Measurements from ENCODE around the gene S100A5. TPM values are rescaled to one million over a fixed set of nuclear protein-coding genes. Genes with fewer than 3 reads are reported as not detected.
"Not testable (repeated sequence)": the region's sequence is repeated elsewhere in the genome, so short reads cannot be mapped to it uniquely, and the experiment has no call there.

S100A5 gene
- total RNA-seq, 1 experiment from 2014 or later = not detected

DNA sequence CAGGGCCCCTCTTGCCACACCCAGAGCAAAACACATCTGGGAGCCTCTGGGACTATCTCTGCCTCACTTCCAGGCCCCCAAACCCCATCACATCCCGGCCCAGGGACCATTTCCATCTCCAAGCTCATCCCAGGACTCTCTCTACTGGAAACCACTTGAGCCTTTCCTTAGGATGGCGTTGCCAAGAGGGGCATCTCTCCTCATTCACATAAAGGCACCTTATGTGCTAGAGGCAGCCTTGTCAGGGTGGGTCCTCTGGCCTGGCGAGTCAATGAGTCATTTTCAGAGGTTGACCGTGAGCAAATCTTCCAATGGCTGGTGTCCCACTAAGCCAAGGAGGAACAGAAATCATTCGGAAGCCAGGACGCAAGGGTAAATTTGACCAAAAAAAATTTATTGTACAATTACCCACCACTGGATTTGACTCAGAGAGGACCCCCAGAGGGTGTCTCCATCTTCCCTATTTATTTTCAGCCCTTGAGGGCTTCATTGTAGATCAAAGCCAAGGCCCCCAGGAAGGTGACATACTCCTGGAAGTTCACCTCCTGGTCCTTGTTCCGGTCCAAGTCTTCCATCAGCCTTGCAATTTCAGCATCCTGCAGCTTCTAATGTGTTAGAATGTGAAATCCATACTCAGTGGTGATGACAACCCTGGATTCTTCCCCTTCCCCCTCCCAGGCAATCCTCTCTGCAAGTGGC lies 6.4 kb downstream of the S100A5 start:
- H3K4me3 ChIP-seq = peak overlapping the region; percentile 39
- peak overlapping the region; percentile 64 for H3K27ac ChIP-seq
- no peaks in the 10 kb centered on the region for H3K9me3 ChIP-seq (replicated peaks)
- no peaks in the 10 kb centered on the region for H3K36me3 ChIP-seq
- H3K27me3 ChIP-seq = no peaks in the 10 kb centered on the region
- DNase-seq = no peak
- H3K4me1 ChIP-seq = peaks cover 35% of the 10 kb centered on the region

DNA sequence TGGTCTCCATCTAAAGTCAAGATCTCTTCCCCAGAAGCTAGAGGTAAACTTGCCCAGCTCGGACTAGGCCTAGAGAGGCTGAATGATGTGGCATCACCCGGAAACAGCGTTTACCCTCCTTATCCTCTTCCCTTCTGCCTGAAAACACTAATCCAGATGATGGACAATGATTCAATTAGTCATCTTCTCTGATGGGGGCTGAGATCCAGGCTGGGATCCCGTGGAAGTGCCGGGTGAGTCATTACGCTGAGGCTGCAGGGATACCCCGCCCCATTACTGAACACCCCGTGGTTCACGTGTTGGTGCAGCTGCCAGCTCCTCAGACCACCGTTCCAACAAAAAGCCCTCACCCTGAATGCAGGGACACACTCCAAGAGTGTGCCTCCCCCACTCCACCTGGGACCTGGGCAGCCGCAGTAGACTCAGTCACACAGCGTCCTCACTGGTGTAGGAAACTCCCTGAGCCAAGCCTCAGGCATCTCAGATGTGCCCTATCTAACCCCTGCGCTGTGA lies 7.0 kb downstream of the S100A5 start:
- Histone ChIP-seq H3K9me3 (replicated peaks) (no peaks in the 10 kb centered on the region), H3K4me1 (peaks cover 35% of the 10 kb centered on the region), H3K27ac (peak overlapping the region; percentile 64), H3K27me3 (no peaks in the 10 kb centered on the region), H3K4me3 (peak overlapping the region; percentile 39), H3K36me3 (no peaks in the 10 kb centered on the region)
- peak; percentile 60 to 61 for DNase-seq

DNA sequence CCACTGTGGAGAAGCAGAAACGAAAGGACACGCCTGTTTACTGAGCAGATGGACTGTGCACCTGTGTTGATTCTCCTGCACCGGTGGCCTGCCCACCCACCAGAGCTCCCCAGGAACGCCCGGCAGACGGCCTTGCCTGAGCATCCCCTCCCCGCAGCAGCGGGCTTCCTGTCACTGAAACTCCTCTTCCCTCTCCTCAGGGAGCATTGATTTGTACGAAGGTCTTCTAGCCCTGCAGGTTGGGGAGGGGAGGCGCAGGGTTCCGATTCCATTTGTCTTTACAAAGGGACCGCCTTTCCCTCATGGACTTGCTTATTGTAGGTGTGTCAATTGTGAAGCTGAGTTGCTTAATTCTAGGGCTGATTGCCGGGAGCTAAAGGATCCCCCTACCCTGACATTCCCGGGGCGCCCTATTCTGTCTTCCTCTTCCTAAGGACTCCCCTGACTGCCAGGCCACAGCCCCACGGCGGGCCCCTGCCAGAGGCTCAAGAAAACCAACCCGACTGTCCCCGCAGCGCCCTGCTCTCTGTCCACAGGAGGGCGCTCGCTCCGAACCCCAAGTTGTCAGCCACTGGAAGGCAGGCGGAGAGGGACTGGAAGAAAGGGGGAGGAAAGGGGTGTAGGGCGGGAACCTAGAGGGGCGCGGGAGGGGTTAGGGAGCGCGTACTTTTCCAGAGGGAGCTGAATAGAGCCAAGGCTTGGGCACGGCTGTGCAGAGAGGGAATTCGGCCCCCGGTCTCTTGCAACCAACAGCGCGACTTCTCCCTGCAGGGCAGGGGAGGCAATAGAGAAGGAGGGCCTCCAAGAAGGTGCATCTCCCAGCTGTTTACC lies 7.8 kb downstream of the S100A5 start:
- DNase-seq = peak; percentile 64 to 76
- peaks cover 35% of the 10 kb centered on the region for H3K4me1 ChIP-seq

DNA sequence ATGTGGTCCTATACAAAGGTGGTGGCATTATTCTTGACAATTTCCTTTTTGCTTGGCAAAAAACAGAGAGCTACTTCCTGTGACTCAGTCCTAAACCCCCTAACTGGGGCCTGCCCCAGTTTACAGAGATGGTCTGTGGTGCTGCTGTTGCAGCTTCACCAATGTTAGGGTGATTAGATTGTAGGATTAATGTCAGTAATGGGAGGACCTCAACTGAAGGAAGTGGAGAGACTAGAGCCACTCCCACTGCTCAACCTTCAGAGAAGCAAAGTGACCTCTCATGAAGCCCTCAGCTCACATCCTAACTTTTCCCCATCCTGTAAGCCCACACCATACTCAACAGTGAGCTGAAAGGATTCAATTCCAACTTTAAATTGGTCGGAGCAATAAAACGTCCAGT lies 8.6 kb downstream of the S100A5 start:
- no peak overlapping the region for H3K4me3 ChIP-seq
- no peaks in the 10 kb centered on the region for H3K36me3 ChIP-seq
- DNase-seq = no peak
- H3K9me3 ChIP-seq (replicated peaks) = no peaks in the 10 kb centered on the region
- no peak overlapping the region for H3K27ac ChIP-seq
- H3K27me3 ChIP-seq = no peaks in the 10 kb centered on the region
- peaks cover 35% of the 10 kb centered on the region for H3K4me1 ChIP-seq

More for the DNA sequence above, 7.8 kb downstream of the S100A5 start:
- H3K9me3 ChIP-seq (replicated peaks) = no peaks in the 10 kb centered on the region
- H3K27ac ChIP-seq = peak overlapping the region; percentile 64
- no peaks in the 10 kb centered on the region for H3K27me3 ChIP-seq
- peak overlapping the region; percentile 39 for H3K4me3 ChIP-seq
- no peaks in the 10 kb centered on the region for H3K36me3 ChIP-seq

DNA sequence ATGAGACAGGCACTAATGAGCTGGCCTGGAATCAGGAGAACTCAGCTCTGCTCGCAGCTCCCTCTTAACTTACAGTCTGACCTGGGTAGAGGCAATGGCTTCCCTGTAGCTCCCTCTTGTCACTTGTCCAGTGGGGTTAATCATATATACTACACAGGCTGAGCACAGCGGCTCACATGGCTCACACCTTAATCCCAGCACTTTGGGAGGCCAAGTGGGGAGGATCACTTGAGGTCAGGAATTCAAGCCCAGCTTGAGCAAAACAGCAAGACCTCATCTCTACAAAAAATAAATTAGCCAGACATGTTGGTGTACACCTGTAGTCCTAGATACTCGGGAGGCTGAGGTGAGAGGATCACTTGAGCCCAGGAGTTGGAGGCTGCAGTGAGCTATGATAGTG lies 9.1 kb downstream of the S100A5 start:
- Histone ChIP-seq H3K4me1 (peaks cover 30% of the 10 kb centered on the region), H3K9me3 (replicated peaks) (no peaks in the 10 kb centered on the region), H3K4me3 (no peak overlapping the region), H3K27ac (no peak overlapping the region), H3K36me3 (no peaks in the 10 kb centered on the region), H3K27me3 (no peaks in the 10 kb centered on the region)
- DNase-seq = no peak

DNA sequence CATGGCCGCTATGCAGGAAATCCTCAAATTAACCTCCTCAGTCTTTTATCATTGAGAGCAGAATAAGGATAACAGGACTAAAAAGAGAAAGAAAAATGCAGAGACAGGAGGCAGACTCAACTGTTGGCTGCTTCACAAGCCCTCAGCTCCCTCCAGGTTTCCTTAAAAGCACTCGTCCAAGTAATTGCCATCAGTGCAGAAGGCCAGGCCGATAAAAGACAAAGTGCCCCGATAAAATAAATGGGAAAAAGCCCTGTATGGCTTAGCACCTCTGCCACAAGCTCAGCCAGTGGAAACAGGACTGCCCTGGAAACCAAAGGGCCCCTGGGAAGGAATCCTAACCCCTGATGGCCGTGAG lies 13.1 kb downstream of the S100A5 start:
- H3K27me3 ChIP-seq = no peaks in the 10 kb centered on the region
- H3K27ac ChIP-seq = no peak overlapping the region
- H3K4me1 ChIP-seq = peaks cover 15% of the 10 kb centered on the region
- H3K4me3 ChIP-seq = no peak overlapping the region
- DNase-seq = no peak
- no peaks in the 10 kb centered on the region for H3K36me3 ChIP-seq
- H3K9me3 ChIP-seq (replicated peaks) = no peaks in the 10 kb centered on the region

DNA sequence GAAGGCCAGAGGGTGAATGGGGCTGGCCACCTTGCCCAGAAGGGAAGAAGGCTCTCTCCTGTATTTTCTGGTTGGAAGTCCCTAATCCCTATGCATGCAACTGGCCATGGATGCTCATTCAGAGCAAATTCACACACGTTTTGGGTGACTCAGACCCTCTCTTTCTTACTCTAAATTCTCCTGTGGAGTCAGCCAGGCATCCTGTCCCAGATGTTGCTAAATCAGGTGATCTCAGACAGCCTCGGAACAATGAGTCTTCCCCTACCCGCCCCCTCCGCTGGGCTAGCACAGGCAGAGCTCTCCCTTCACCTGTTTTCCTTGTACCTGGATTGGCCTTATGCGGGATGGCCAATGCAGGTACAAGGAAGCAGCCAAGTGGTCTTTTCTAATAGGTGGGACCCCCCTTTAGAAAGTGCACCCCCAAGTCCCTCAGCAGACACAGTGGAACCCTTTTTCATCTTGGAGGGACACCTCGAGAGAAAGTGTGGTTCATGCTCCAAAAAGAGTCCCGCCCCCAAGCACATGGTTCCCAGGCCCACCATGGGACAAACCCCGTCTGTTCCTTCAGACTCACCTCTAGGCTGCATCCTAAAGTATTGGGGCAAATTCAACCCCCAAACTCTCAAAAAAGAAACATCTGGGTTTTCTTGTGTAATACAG lies 13.6 kb downstream of the S100A5 start:
- Histone ChIP-seq H3K36me3 (no peaks in the 10 kb centered on the region), H3K27ac (no peak overlapping the region), H3K4me3 (no peak overlapping the region), H3K4me1 (peaks cover 13% of the 10 kb centered on the region), H3K9me3 (replicated peaks) (no peaks in the 10 kb centered on the region), H3K27me3 (no peaks in the 10 kb centered on the region)
- no peak for DNase-seq

DNA sequence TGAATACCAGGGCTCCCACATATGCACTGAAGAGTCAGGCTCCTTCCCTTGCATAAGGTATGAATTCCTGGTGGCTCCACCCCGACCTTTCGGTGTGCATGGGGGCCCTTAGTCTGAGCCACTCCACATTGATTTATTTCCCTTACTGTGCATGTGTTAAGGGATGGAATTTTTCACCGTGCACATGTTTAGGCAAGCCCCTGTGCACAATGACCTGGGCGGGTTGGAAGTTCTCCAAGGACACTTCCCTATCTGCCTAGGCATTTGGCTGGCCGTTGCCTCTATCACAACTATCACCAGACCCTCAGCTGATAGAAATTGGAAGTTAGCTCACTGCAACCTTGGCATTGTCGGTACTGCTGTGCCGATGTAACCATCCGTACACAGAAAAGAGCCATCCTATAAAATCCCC lies 14.6 kb downstream of the S100A5 start:
- Histone ChIP-seq H3K27me3 (no peaks in the 10 kb centered on the region), H3K4me3 (no peak overlapping the region)
- no peak for DNase-seq

DNA sequence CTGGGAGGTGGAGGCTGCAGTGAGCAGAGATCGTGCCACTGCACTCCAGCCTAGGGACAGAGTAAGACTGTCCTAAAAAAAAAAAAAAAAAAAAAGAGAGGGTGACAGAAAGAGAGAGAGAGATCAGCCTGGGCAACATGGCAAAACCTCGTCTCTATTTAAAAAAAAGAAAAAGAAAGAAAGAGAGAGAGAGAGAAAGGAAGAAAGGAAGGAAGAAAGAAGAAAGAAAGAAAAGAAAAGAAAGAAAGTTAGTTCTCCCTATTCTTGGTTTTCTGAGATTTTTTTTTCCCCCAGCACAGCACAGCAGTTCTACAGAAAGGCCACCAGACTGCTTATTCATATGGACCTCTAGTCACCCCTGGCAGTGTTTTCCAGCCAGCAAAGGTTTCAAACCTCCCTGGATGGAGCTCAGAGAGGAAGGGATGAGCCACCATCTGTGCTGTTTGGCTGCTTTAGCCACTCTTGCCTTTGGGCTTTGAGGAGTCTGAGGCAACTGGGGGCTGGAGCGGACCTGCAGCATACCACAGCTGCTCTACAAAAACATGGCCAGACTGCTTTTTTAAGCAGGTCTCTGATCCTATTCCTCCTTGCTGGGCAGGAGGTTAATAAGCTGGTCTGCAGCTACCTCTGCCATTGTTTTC lies 15.5 kb downstream of the S100A5 start:
- peak in 1 of 2 experiments; percentile 39 for DNase-seq
- Histone ChIP-seq H3K27me3 (no peaks in the 10 kb centered on the region), H3K9me3 (replicated peaks) (no peaks in the 10 kb centered on the region), H3K27ac (no peak overlapping the region), H3K36me3 (no peaks in the 10 kb centered on the region), H3K4me3 (no peak overlapping the region), H3K4me1 (peaks cover 11% of the 10 kb centered on the region)

More for the DNA sequence above, 14.6 kb downstream of the S100A5 start:
- H3K9me3 ChIP-seq (replicated peaks) = no peaks in the 10 kb centered on the region
- no peaks in the 10 kb centered on the region for H3K36me3 ChIP-seq
- peaks cover 11% of the 10 kb centered on the region for H3K4me1 ChIP-seq
- H3K27ac ChIP-seq = no peak overlapping the region

DNA sequence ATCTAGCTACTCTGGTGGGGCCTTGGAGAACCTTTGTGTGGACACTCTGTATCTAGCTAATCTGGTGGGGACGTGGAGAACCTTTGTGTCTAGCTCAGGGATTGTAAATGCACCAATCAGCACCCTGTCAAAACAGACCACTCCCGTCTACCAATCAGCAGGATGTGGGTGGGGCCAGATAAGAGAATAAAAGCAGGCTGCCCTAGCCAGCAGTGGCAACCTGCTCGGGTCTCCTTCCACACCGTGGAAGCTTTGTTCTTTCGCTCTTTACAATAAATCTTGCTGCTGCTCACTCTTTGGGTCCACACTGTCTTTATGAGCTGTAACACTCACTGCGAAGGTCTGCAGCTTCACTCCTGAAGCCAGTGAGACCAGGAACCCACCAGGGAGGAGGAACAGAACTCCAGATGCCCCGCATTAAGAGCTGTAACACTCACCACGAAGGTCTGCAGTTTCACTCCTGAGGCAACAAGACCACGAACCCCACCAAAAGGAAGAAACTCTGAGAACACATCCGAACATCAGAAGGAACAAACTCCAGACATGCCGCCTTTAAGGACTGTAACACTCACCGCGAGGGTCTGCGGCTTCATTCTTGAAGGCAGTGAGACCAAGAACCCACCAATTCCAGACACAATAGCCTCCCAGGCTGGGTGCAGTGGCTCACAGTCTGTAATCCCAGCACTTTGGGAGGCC lies 18.2 kb downstream of the S100A5 start:
- not testable (repeated sequence) for DNase-seq; H3K9me3 ChIP-seq (replicated peaks); H3K27me3 ChIP-seq; H3K27ac ChIP-seq; H3K36me3 ChIP-seq; H3K4me3 ChIP-seq
- peaks cover 11% of the 10 kb centered on the region for H3K4me1 ChIP-seq

DNA sequence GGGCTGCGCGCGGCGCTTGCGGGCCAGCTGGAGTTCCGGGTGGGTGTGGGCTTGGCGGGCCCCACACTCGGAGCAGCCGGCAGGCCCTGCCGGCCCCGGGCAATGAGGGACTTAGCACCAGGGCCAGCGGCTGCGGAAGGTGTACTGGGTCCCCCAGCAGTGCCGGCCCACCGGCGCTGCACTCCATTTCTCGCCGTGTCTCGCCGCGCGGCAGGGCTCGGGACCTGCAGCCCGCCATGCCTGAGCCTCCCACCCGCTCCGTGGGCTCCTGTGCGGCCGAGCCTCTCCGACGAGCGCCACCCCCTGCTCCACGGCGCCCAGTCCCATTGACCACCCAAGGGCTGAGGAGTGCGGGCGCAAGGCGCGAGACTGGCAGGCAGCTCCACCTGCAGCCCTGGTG lies 18.9 kb downstream of the S100A5 start:
- not testable (repeated sequence) for H3K36me3 ChIP-seq; H3K27ac ChIP-seq; H3K4me3 ChIP-seq; H3K27me3 ChIP-seq; H3K9me3 ChIP-seq (replicated peaks); DNase-seq
- H3K4me1 ChIP-seq = peaks cover 11% of the 10 kb centered on the region

DNA sequence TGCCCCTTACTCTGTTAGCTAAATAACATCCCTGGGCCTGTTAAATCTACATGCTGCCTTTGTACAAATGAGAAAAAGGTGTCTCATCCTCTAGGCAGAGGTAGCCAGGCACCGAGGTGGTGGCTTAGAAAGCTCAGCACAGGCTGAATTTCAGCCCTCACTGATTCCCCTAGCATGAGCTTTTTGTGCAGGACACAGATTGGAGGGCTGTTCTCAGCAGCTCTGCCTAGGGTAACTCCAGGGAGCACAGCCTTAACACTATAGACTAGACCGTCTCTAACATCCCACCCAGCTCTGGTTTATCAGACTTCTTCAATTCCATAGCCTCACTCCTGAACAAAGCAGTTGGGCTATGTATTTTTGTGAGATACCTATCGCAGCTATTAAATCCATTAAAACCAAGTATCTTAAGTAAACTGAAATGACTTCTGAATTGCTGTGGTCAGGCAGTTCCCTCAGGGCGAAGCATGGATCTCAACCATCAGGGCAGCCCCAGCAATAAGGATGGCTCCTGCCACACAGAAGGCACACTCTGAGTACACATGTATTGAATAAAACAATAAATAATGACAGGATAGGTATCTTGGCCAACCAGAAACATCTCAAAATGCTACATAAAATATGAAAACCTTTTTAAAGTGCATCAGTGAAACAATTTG lies 19.8 kb downstream of the S100A5 start:
- Histone ChIP-seq H3K27me3 (no peaks in the 10 kb centered on the region), H3K27ac (no peak overlapping the region), H3K36me3 (no peaks in the 10 kb centered on the region), H3K4me1 (peaks cover 6% of the 10 kb centered on the region), H3K9me3 (replicated peaks) (no peaks in the 10 kb centered on the region), H3K4me3 (no peak overlapping the region)
- DNase-seq = no peak

DNA sequence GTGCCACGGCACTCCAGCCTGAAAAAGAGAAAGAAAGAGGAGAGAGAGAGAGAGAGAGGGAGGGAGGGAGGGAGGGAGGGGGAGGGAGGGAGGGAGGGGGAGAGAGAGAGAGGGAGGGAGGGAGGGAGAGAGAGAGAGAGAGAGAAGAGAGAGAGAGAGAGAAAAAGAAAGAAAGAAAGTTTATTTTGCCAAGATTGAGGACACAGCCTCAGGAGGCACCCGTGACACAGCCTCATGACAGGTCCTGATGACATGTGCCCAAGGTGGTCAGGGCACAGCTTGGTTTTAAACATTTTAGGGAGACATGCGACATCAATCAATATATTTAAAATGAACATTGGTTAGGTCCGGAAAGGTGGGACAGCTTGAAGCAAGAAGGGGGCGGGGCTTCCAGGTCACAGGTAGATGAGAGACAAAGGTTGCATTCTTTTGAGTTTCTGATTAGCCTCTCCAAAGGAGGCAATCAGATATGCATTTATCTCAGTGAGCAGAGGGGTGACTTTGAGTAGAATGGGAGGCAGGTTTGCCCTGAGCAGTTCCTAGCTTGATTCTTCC lies 20.5 kb downstream of the S100A5 start:
- not testable (repeated sequence) for H3K9me3 ChIP-seq (replicated peaks); DNase-seq; H3K27me3 ChIP-seq; H3K4me1 ChIP-seq; H3K4me3 ChIP-seq; H3K27ac ChIP-seq; H3K36me3 ChIP-seq
